Erythroblast (primary cell): ENCODE results near the gene ABI3.

Experiments
- GATA1 ChIP-seq: IDR thresholded peaks from 2 replicates; pipeline ENCODE4 v1.6.1; 2011; ENCODE audit warnings: low read depth, mild to moderate bottlenecking, control low read depth, low read length, moderate library complexity
- POLR2A ChIP-seq: IDR thresholded peaks from 2 replicates; pipeline ENCODE4 v1.6.1; 2011; ENCODE audit warnings: mild to moderate bottlenecking, low read length

DNA sequence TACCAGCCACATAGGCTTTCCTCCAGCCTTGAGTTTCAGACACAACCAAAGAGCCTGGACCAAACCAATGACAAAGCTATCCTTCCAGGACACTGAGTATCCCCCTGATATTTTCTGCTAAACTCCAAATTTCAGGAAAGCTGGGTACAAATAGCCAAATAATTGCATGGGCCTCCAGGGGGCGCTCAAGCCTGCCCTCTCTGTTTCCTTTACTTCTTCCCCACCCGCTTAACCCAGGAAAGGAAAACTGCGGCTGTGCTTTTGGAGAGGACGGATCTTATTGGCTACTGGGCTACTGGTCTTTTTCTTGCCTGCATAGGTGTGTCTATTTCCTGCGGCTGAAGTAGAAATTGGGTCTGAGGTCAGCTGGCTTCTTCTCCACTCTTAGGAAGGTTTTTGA, 30.2 kb upstream of the ABI3 start:
- TF ChIP-seq POLR2A (no peak), GATA1 (no peak)
